Activated CD4-positive, alpha-beta T cell treated with anti-CD3 and anti-CD28 coated beads, Interleukin-2, amount 50 U/mL, for 1 hour (primary cell): ENCODE results near the gene PSMD13.
A peak's percentile ranks its signal among the peaks of the same experiment; 100 is the strongest.

Experiments used
- DNase-seq: peaks from one replicate; pipeline ENCODE4 v3.0.0-alpha.2; 2020

PSMD13 gene

GRCh38 chr11:205221-206001, 31.4 kb upstream of the PSMD13 start:
- no peak for DNase-seq

GRCh38 chr11:206002-206384, 30.8 kb upstream of the PSMD13 start:
- DNase-seq = no peak

GRCh38 chr11:206526-207207, 30.1 kb upstream of the PSMD13 start:
- no peak for DNase-seq

- DNase-seq = peak; percentile 96
Measured at GRCh38 chr11:207208-207862, 29.4 kb upstream of the PSMD13 start, which contains the start of the genes BET1L and RIC8A. TSS of gene BET1L (minus strand) at chr11:207399. CDS start at chr11:207321, 78 bp downstream. TSS of gene RIC8A (plus strand) at chr11:207708. CDS start at chr11:208855, 1,147 bp downstream.

- no peak for DNase-seq
Measured at GRCh38 chr11:207863-208180, 29.0 kb upstream of the PSMD13 start.

GRCh38 chr11:208181-208916, 28.4 kb upstream of the PSMD13 start:
- DNase-seq = peak; percentile 80

- no peak for DNase-seq
Measured at GRCh38 chr11:208917-209260, 27.9 kb upstream of the PSMD13 start.

GRCh38 chr11:209275-210121, 27.3 kb upstream of the PSMD13 start:
- DNase-seq = no peak

- DNase-seq = no peak
Measured at GRCh38 chr11:210122-210802, 26.5 kb upstream of the PSMD13 start.

- DNase-seq = no peak
Measured at GRCh38 chr11:210803-211180, 26.0 kb upstream of the PSMD13 start.

- DNase-seq = no peak
Measured at GRCh38 chr11:211295-211694, 25.5 kb upstream of the PSMD13 start.

GRCh38 chr11:211741-212140, 25.0 kb upstream of the PSMD13 start:
- no peak for DNase-seq

- DNase-seq = no peak
Measured at GRCh38 chr11:212150-213100, 24.4 kb upstream of the PSMD13 start.

GRCh38 chr11:213111-213510, 23.7 kb upstream of the PSMD13 start:
- DNase-seq = no peak

- no peak for DNase-seq
Measured at GRCh38 chr11:214083-214482, 22.7 kb upstream of the PSMD13 start.

- DNase-seq = no peak
Measured at GRCh38 chr11:215581-216037, 21.2 kb upstream of the PSMD13 start.

- no peak for DNase-seq
Measured at GRCh38 chr11:216081-216974, 20.4 kb upstream of the PSMD13 start.

- no peak for DNase-seq
Measured at GRCh38 chr11:217704-218103, 19.1 kb upstream of the PSMD13 start.

GRCh38 chr11:218815-219593, 17.8 kb upstream of the PSMD13 start:
- no peak for DNase-seq
